OCI-LY1 (cell line): ENCODE data around the gene ALG9.

Source experiments
- EZH2 ChIP-seq: fragments of 200-600 bp; sonication (generic), shearing (Covaris generic); IDR thresholded peaks from 2 replicates; pipeline ENCODE4 v1.8.0; 2017; ENCODE audit warnings: borderline replicate concordance, mixed run types, mild to moderate bottlenecking, antibody characterized with exemption, low read length, moderate library complexity, mixed read lengths
- TF ChIP-seq, protein P1 (sequence below): fragments of 200-600 bp; sonication (generic), shearing (Covaris generic); IDR thresholded peaks from 2 replicates; pipeline ENCODE4 v1.5.1; 2017; ENCODE audit warnings: mild to moderate bottlenecking, antibody characterized with exemption, low read length, moderate library complexity, mixed read lengths

DNA sequence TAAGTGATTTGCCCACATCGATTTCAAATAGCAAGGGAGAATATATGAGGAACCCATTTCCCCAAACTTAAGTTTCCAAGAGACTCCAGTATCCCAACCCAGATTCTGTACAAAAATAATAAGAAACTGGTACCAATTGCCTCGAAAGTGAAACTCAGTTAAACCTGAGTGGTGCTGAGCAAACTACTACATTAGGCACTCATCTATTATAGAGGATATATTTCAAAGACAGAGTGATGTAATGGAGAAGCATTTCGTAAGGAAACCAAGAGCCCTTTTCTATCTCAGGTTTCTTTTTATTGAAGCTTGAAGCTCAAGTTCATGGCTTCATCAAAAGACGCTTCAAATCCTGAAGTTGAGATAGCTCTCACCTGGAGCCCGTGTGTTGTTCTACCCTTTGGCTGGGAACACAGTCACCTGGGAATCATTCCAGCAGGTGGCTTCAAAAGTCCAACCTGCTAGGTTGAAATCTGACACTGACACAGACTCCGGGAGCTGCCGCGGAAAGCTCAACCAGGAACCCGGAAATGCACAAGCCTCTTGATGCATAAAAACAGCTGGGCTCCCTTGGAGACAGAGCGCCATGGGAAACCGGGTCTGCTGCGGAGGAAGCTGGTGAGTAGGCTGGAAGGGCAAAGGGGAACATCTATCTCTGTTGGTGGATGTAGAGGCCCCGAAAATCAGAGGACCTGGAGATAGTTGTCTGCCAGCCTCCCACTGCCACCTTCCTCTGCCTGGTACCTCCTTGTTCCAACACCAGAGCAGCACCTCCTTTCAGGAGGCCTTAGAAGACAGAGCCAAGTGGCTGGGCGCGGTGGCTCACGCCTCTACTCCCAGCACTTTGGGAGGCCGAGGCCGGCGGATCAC is 47.2 kb upstream of the ALG9 start, which contains the start of gene C11orf52:
- TF ChIP-seq, protein P1, sequence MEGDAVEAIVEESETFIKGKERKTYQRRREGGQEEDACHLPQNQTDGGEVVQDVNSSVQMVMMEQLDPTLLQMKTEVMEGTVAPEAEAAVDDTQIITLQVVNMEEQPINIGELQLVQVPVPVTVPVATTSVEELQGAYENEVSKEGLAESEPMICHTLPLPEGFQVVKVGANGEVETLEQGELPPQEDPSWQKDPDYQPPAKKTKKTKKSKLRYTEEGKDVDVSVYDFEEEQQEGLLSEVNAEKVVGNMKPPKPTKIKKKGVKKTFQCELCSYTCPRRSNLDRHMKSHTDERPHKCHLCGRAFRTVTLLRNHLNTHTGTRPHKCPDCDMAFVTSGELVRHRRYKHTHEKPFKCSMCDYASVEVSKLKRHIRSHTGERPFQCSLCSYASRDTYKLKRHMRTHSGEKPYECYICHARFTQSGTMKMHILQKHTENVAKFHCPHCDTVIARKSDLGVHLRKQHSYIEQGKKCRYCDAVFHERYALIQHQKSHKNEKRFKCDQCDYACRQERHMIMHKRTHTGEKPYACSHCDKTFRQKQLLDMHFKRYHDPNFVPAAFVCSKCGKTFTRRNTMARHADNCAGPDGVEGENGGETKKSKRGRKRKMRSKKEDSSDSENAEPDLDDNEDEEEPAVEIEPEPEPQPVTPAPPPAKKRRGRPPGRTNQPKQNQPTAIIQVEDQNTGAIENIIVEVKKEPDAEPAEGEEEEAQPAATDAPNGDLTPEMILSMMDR, result no peak
- no peak for TF ChIP-seq EZH2
